ENCODE measurements around the gene ZNF462. TPM values are rescaled to one million over a fixed set of nuclear protein-coding genes. Genes with fewer than 3 reads are reported as not detected.
"Not testable (repeated sequence)": the region's sequence is repeated elsewhere in the genome, so short reads cannot be mapped to it uniquely, and the experiment has no call there.

Gene ZNF462
- total RNA-seq, 1 experiment from 2014 or later = 8.2 TPM

GRCh38 chr9:106962615-106963363, 99.8 kb downstream of the ZNF462 start:
- DNase-seq (ENCODE audit: low spot score) = no peak

GRCh38 chr9:106963684-106964083, 100.7 kb downstream of the ZNF462 start:
- DNase-seq (ENCODE audit: low spot score) = no peak

GRCh38 chr9:106964329-106964728, 101.4 kb downstream of the ZNF462 start:
- DNase-seq (ENCODE audit: low spot score) = no peak

GRCh38 chr9:106964822-106965525, 102.0 kb downstream of the ZNF462 start:
- DNase-seq (ENCODE audit: low spot score) = no peak

- DNase-seq (ENCODE audit: low spot score) = no peak
Measured at GRCh38 chr9:106966481-106966880, 103.5 kb downstream of the ZNF462 start.

- DNase-seq (ENCODE audit: low spot score) = no peak
Measured at GRCh38 chr9:106969696-106970095, 106.7 kb downstream of the ZNF462 start.

- no peak for DNase-seq (ENCODE audit: low spot score)
Measured at GRCh38 chr9:106970219-106970975, 107.4 kb downstream of the ZNF462 start.

- no peak for DNase-seq (ENCODE audit: low spot score)
Measured at GRCh38 chr9:106970976-106971457, 108.1 kb downstream of the ZNF462 start.

- no peak for DNase-seq (ENCODE audit: low spot score)
Measured at GRCh38 chr9:106972082-106972481, 109.1 kb downstream of the ZNF462 start.

GRCh38 chr9:106974341-106974740, 111.4 kb downstream of the ZNF462 start:
- DNase-seq (ENCODE audit: low spot score) = no peak

GRCh38 chr9:106976772-106977171, 113.8 kb downstream of the ZNF462 start:
- no peak for DNase-seq (ENCODE audit: low spot score)

- no peak for DNase-seq (ENCODE audit: low spot score)
Measured at GRCh38 chr9:106980551-106981101, 117.7 kb downstream of the ZNF462 start.

- DNase-seq (ENCODE audit: low spot score) = no peak
Measured at GRCh38 chr9:106981396-106982287, 118.7 kb downstream of the ZNF462 start.

GRCh38 chr9:106982636-106983035, 119.7 kb downstream of the ZNF462 start:
- DNase-seq (ENCODE audit: low spot score) = no peak

GRCh38 chr9:106983346-106983745, 120.4 kb downstream of the ZNF462 start:
- DNase-seq (ENCODE audit: low spot score) = no peak

- DNase-seq (ENCODE audit: low spot score) = not testable (repeated sequence)
Measured at GRCh38 chr9:106989904-106990303, 126.9 kb downstream of the ZNF462 start.

- no peak for DNase-seq (ENCODE audit: low spot score)
Measured at GRCh38 chr9:106992186-106992585, 129.2 kb downstream of the ZNF462 start.

- DNase-seq (ENCODE audit: low spot score) = no peak
Measured at GRCh38 chr9:106993603-106994002, 130.6 kb downstream of the ZNF462 start.

GRCh38 chr9:106994463-106994862, 131.5 kb downstream of the ZNF462 start:
- no peak for DNase-seq (ENCODE audit: low spot score)

GRCh38 chr9:107000218-107000617, 137.3 kb downstream of the ZNF462 start:
- no peak for DNase-seq (ENCODE audit: low spot score)

GRCh38 chr9:107005201-107005600, 142.2 kb downstream of the ZNF462 start:
- no peak for DNase-seq (ENCODE audit: low spot score)
